ENCODE results near the gene CLCN6.

GRCh38 chr1:11833497-11833896, 27.5 kb downstream of the CLCN6 start:
- TF ChIP-seq POLR2A (IDR thresholded peaks at IDR 0.05; ENCODE audit: low read depth, low read length) (no peak), POLR2AphosphoS5 (IDR thresholded peaks at IDR 0.05; ENCODE audit: low read depth, low read length) (no peak), TAF1 (IDR thresholded peaks at IDR 0.05; ENCODE audit: low read depth, low read length) (no peak), SPI1 (IDR thresholded peaks at IDR 0.05; ENCODE audit: low read depth, low read length) (no peak), POU2F2 (IDR thresholded peaks at IDR 0.05; ENCODE audit: low read depth, low read length) (no peak)
